ENCODE results near the gene ERC2.

Gene ERC2

GRCh38 chr3:55755516-55756205, 712.6 kb downstream of the ERC2 start:
- Mint-ChIP-seq H3K9me3 (no peaks in the 10 kb centered on the region), H3K4me1 (ENCODE audit: low read depth) (no peaks in the 10 kb centered on the region), H3K4me3 (no peak overlapping the region), H3K27me3 (peaks cover 4% of the 10 kb centered on the region), H3K27ac (no peak overlapping the region), H3K36me3 (ENCODE audit: low read depth) (no peaks in the 10 kb centered on the region)
- intact Hi-C loops (cut with micrococcal nuclease) = no loop called here

- Mint-ChIP-seq H3K9me3 (peaks cover 6% of the 10 kb centered on the region), H3K4me1 (ENCODE audit: low read depth) (no peaks in the 10 kb centered on the region), H3K27me3 (peaks cover 4% of the 10 kb centered on the region), H3K27ac (no peak overlapping the region), H3K36me3 (ENCODE audit: low read depth) (no peaks in the 10 kb centered on the region), H3K4me3 (no peak overlapping the region)
- intact Hi-C loops (cut with micrococcal nuclease) = no loop called here
These were observed 715.4 kb downstream of the ERC2 start for GRCh38 chr3:55752911-55753310.

- Mint-ChIP-seq H3K36me3 (ENCODE audit: low read depth) (no peaks in the 10 kb centered on the region), H3K27ac (no peak overlapping the region), H3K27me3 (peaks cover 4% of the 10 kb centered on the region), H3K9me3 (peaks cover 6% of the 10 kb centered on the region), H3K4me3 (no peak overlapping the region), H3K4me1 (ENCODE audit: low read depth) (no peaks in the 10 kb centered on the region)
- intact Hi-C loops (cut with micrococcal nuclease) = no loop called here
These were observed 716.5 kb downstream of the ERC2 start for GRCh38 chr3:55751730-55752129.

GRCh38 chr3:55750525-55750924, 717.7 kb downstream of the ERC2 start:
- H3K36me3 Mint-ChIP-seq (ENCODE audit: low read depth) = no peaks in the 10 kb centered on the region
- intact Hi-C loops (cut with micrococcal nuclease) = no loop called here
- H3K9me3 Mint-ChIP-seq = peaks cover 6% of the 10 kb centered on the region
- H3K4me1 Mint-ChIP-seq (ENCODE audit: low read depth) = no peaks in the 10 kb centered on the region
- no peak overlapping the region for H3K27ac Mint-ChIP-seq
- H3K4me3 Mint-ChIP-seq = no peak overlapping the region
- H3K27me3 Mint-ChIP-seq = peaks cover 6% of the 10 kb centered on the region

- Mint-ChIP-seq H3K27me3 (peaks cover 8% of the 10 kb centered on the region), H3K9me3 (peaks cover 6% of the 10 kb centered on the region), H3K27ac (no peak overlapping the region), H3K4me1 (ENCODE audit: low read depth) (no peaks in the 10 kb centered on the region), H3K4me3 (no peak overlapping the region), H3K36me3 (ENCODE audit: low read depth) (no peaks in the 10 kb centered on the region)
- intact Hi-C loops (cut with micrococcal nuclease) = no loop called here
These were observed 719.2 kb downstream of the ERC2 start for GRCh38 chr3:55749036-55749435.

GRCh38 chr3:55746808-55747413, 721.4 kb downstream of the ERC2 start:
- Mint-ChIP-seq H3K9me3 (peaks cover 6% of the 10 kb centered on the region), H3K36me3 (ENCODE audit: low read depth) (no peaks in the 10 kb centered on the region), H3K4me3 (no peak overlapping the region), H3K4me1 (ENCODE audit: low read depth) (no peaks in the 10 kb centered on the region), H3K27me3 (peaks cover 8% of the 10 kb centered on the region), H3K27ac (no peak overlapping the region)
- intact Hi-C loops (cut with micrococcal nuclease) = no loop called here

- no peaks in the 10 kb centered on the region for H3K4me1 Mint-ChIP-seq (ENCODE audit: low read depth)
- no peaks in the 10 kb centered on the region for H3K36me3 Mint-ChIP-seq (ENCODE audit: low read depth)
- H3K27me3 Mint-ChIP-seq = peaks cover 9% of the 10 kb centered on the region
- no peak overlapping the region for H3K27ac Mint-ChIP-seq
- intact Hi-C loops (cut with micrococcal nuclease) = no loop called here
- H3K4me3 Mint-ChIP-seq = no peak overlapping the region
- H3K9me3 Mint-ChIP-seq = no peaks in the 10 kb centered on the region
These were observed 725.5 kb downstream of the ERC2 start for GRCh38 chr3:55742832-55743136.

GRCh38 chr3:55742022-55742831, 726.0 kb downstream of the ERC2 start:
- no peaks in the 10 kb centered on the region for H3K9me3 Mint-ChIP-seq
- intact Hi-C loops (cut with micrococcal nuclease) = no loop called here
- H3K27ac Mint-ChIP-seq = no peak overlapping the region
- H3K27me3 Mint-ChIP-seq = peaks cover 9% of the 10 kb centered on the region
- H3K36me3 Mint-ChIP-seq (ENCODE audit: low read depth) = no peaks in the 10 kb centered on the region
- no peaks in the 10 kb centered on the region for H3K4me1 Mint-ChIP-seq (ENCODE audit: low read depth)
- H3K4me3 Mint-ChIP-seq = no peak overlapping the region

GRCh38 chr3:55737186-55737585, 731.1 kb downstream of the ERC2 start:
- no peaks in the 10 kb centered on the region for H3K36me3 Mint-ChIP-seq (ENCODE audit: low read depth)
- H3K4me1 Mint-ChIP-seq (ENCODE audit: low read depth) = peaks cover 5% of the 10 kb centered on the region
- H3K4me3 Mint-ChIP-seq = no peak overlapping the region
- no peak overlapping the region for H3K27ac Mint-ChIP-seq
- intact Hi-C loops (cut with micrococcal nuclease) = no loop called here
- peaks cover 16% of the 10 kb centered on the region for H3K27me3 Mint-ChIP-seq
- no peaks in the 10 kb centered on the region for H3K9me3 Mint-ChIP-seq

GRCh38 chr3:55735976-55736375, 732.3 kb downstream of the ERC2 start:
- no peaks in the 10 kb centered on the region for H3K36me3 Mint-ChIP-seq (ENCODE audit: low read depth)
- no peaks in the 10 kb centered on the region for H3K9me3 Mint-ChIP-seq
- H3K4me1 Mint-ChIP-seq (ENCODE audit: low read depth) = peaks cover 5% of the 10 kb centered on the region
- no peak overlapping the region for H3K4me3 Mint-ChIP-seq
- intact Hi-C loops (cut with micrococcal nuclease) = no loop called here
- no peak overlapping the region for H3K27ac Mint-ChIP-seq
- H3K27me3 Mint-ChIP-seq = peaks cover 13% of the 10 kb centered on the region

- intact Hi-C loops (cut with micrococcal nuclease) = no loop called here
- Mint-ChIP-seq H3K27ac (no peak overlapping the region), H3K9me3 (no peaks in the 10 kb centered on the region), H3K27me3 (peaks cover 13% of the 10 kb centered on the region), H3K4me1 (ENCODE audit: low read depth) (peaks cover 5% of the 10 kb centered on the region), H3K36me3 (ENCODE audit: low read depth) (no peaks in the 10 kb centered on the region), H3K4me3 (no peak overlapping the region)
These were observed 736.5 kb downstream of the ERC2 start for GRCh38 chr3:55731741-55732140.

- intact Hi-C loops (cut with micrococcal nuclease) = loop anchor here (10.0 kb wide), 1 partner anchor 875 kb away; no protein-coding TSS in a partner anchor
These were observed 738.7 kb downstream of the ERC2 start for GRCh38 chr3:55729546-55729945.

GRCh38 chr3:55728461-55729100, 739.7 kb downstream of the ERC2 start:
- H3K36me3 Mint-ChIP-seq (ENCODE audit: low read depth) = no peaks in the 10 kb centered on the region
- no peaks in the 10 kb centered on the region for H3K4me1 Mint-ChIP-seq (ENCODE audit: low read depth)
- no peak overlapping the region for H3K27ac Mint-ChIP-seq
- intact Hi-C loops (cut with micrococcal nuclease) = loop anchor here (10.0 kb wide), 1 partner anchor 874 kb away; no protein-coding TSS in a partner anchor
- no peak overlapping the region for H3K4me3 Mint-ChIP-seq
- peaks cover 24% of the 10 kb centered on the region for H3K27me3 Mint-ChIP-seq
- no peaks in the 10 kb centered on the region for H3K9me3 Mint-ChIP-seq

More at GRCh38 chr3:55729546-55729945, 738.7 kb downstream of the ERC2 start:
- Mint-ChIP-seq H3K9me3 (no peaks in the 10 kb centered on the region), H3K4me1 (ENCODE audit: low read depth) (no peaks in the 10 kb centered on the region), H3K36me3 (ENCODE audit: low read depth) (no peaks in the 10 kb centered on the region), H3K27ac (no peak overlapping the region), H3K4me3 (no peak overlapping the region), H3K27me3 (peaks cover 19% of the 10 kb centered on the region)

- no peak overlapping the region for H3K4me3 Mint-ChIP-seq
- H3K9me3 Mint-ChIP-seq = no peaks in the 10 kb centered on the region
- no peaks in the 10 kb centered on the region for H3K4me1 Mint-ChIP-seq (ENCODE audit: low read depth)
- intact Hi-C loops (cut with micrococcal nuclease) = loop anchor here (10.0 kb wide), 1 partner anchor 872 kb away; no protein-coding TSS in a partner anchor
- H3K27ac Mint-ChIP-seq = no peak overlapping the region
- H3K36me3 Mint-ChIP-seq (ENCODE audit: low read depth) = no peaks in the 10 kb centered on the region
- H3K27me3 Mint-ChIP-seq = peaks cover 25% of the 10 kb centered on the region
These were observed 741.8 kb downstream of the ERC2 start for GRCh38 chr3:55726501-55726775.
